GM12878 (cell line): ENCODE measurements around the gene SMIM13. TPM values are rescaled to one million over a fixed set of nuclear protein-coding genes. Genes with fewer than 3 reads are reported as not detected.

Source experiments
- ATAC-seq: fragments of 200-7000 bp; cut with Tn5 transposase; 3 replicates; pipeline ENCODE4 v1.9.1; 2020; ENCODE audit warnings: mild to moderate bottlenecking, moderate library complexity
- BruUV-seq: library from RNA; stranded (reverse); fragments of 400-500 nt; replicated peaks from 2 replicates; lab custom pipeline; 2021; lab: Mats Ljungman, UMichigan
- CTCF ChIA-PET: fragments of 300-600 bp; sonication (Branson Sonifier 250); formaldehyde crosslinking; extraction: SDS; loops from one replicate; lab custom pipeline; 2021; ENCODE audit warnings: inconsistent platforms; lab: Yijun Ruan, JAX
- POLR2A ChIA-PET: fragments of 350-600 bp; formaldehyde crosslinking; extraction: SDS; loops from one replicate; lab custom pipeline; 2021; ENCODE audit warnings: inconsistent platforms; lab: Charles Lee
- RAD21 ChIA-PET: fragments of 300-600 bp; sonication (Branson Sonifier 250); formaldehyde crosslinking; loops from one replicate; lab custom pipeline; 2023; ENCODE audit warnings: antibody characterized with exemption; ENCODE audit not compliant: unreplicated experiment; lab: Charles Lee
- SMC1A ChIA-PET: fragments of 300-600 bp; sonication (Branson Sonifier 250); formaldehyde crosslinking; loops from one replicate; lab custom pipeline; 2023; ENCODE audit not compliant: unreplicated experiment, uncharacterized antibody; lab: Charles Lee
- DNase-seq: peaks from one replicate; pipeline ENCODE4 v3.0.0-alpha.2; 2011; ENCODE audit warnings: low read depth, low spot score
- FAIRE-seq: peaks from 3 replicates; lab custom pipeline; 2011; peaks lifted over from hg19 to GRCh38; lab: Jason Lieb, UNC
- H2AFZ ChIP-seq: 2 replicates; pipeline ENCODE4 v1.6.0; 2011; ENCODE audit warnings: low read depth, low read length, control low read depth; ENCODE audit not compliant: control insufficient read depth
- H3K27ac ChIP-seq: 2 replicates; pipeline ENCODE4 v1.5.1; 2011; ENCODE audit warnings: control low read depth; ENCODE audit not compliant: control insufficient read depth, insufficient read depth
- H3K27me3 ChIP-seq, 2 experiments: replicated peaks in 1 of 2; 2 replicates each; pipeline versions ENCODE4 v1.6.0 to v1.6.1; 2011; ENCODE audit warnings: low read length in 1 of 2; ENCODE audit not compliant: control insufficient read depth in 2 of 2, insufficient read depth in 2 of 2
- H3K36me3 ChIP-seq, 2 experiments: 2 replicates each; pipeline ENCODE4 v1.5.1; 2011; ENCODE audit warnings: low read length in 1 of 2; ENCODE audit not compliant: control insufficient read depth in 2 of 2, insufficient read depth in 2 of 2
- H3K4me1 ChIP-seq: 2 replicates; pipeline ENCODE4 v1.6.1; 2011; ENCODE audit warnings: mild to moderate bottlenecking, low read length, moderate library complexity, mixed read lengths; ENCODE audit not compliant: control insufficient read depth, insufficient read depth
- H3K4me2 ChIP-seq: 2 replicates; pipeline ENCODE4 v1.6.0; 2011; ENCODE audit warnings: control low read depth; ENCODE audit not compliant: control insufficient read depth, insufficient read depth
- H3K4me3 ChIP-seq: fragments of 200-600 bp; sonication (generic); 2 replicates; pipeline ENCODE4 v1.5.1; 2016
- H3K79me2 ChIP-seq: 2 replicates; pipeline ENCODE4 v1.6.0; 2011; ENCODE audit warnings: low read length; ENCODE audit not compliant: control insufficient read depth, insufficient read depth
- H3K9ac ChIP-seq: 2 replicates; pipeline ENCODE4 v1.8.0; 2011; ENCODE audit warnings: low read length, control low read depth, mixed read lengths; ENCODE audit not compliant: control insufficient read depth, insufficient read depth
- H3K9me3 ChIP-seq: replicated peaks from 3 replicates; pipeline ENCODE4 v1.5.1; 2011; ENCODE audit warnings: mild to moderate bottlenecking, low read length; ENCODE audit not compliant: control insufficient read depth, insufficient read depth
- H4K20me1 ChIP-seq: 2 replicates; pipeline ENCODE4 v1.6.0; 2011; ENCODE audit not compliant: control insufficient read depth, insufficient read depth
- BCL11A ChIP-seq: IDR thresholded peaks from 2 replicates; pipeline ENCODE4 v1.6.1; 2011; ENCODE audit warnings: low read depth, low read length
- BMI1 ChIP-seq: fragments of 450-650 bp; IDR thresholded peaks from 2 replicates; pipeline ENCODE4 v1.6.1; 2016; ENCODE audit warnings: mild to moderate bottlenecking, moderate library complexity, borderline replicate concordance
- CHD2 ChIP-seq: IDR thresholded peaks from 2 replicates; pipeline ENCODE4 v1.6.1; 2011; ENCODE audit warnings: low read depth, low read length, improper control_type of control experiment, borderline replicate concordance
- EZH2 ChIP-seq: IDR thresholded peaks from 2 replicates; pipeline ENCODE4 v1.6.1; 2012; ENCODE audit warnings: low read depth, mild to moderate bottlenecking, control low read depth, inconsistent platforms, low read length, borderline replicate concordance; ENCODE audit not compliant: control insufficient read depth
- HDAC2 ChIP-seq: fragments of 200-600 bp; sonication (generic); IDR thresholded peaks from 2 replicates; pipeline ENCODE4 v1.6.1; 2017
- JUND ChIP-seq: IDR thresholded peaks from 2 replicates; pipeline ENCODE4 v1.6.1; 2012; ENCODE audit warnings: low read depth, mild to moderate bottlenecking, low read length, improper control_type of control experiment, moderate library complexity
- MTA3 ChIP-seq: IDR thresholded peaks from 2 replicates; pipeline ENCODE4 v1.6.1; 2012; ENCODE audit warnings: low read length, inconsistent platforms, borderline replicate concordance
- MYB ChIP-seq: fragments of 150-350 bp; IDR thresholded peaks from 2 replicates; pipeline ENCODE4 v1.6.1; 2014; ENCODE audit warnings: mild to moderate bottlenecking, low read depth, low read length, borderline replicate concordance
- NBN ChIP-seq: fragments of 450-650 bp; IDR thresholded peaks from 2 replicates; pipeline ENCODE4 v1.6.1; 2016
- PAX8 ChIP-seq: fragments of 450-650 bp; IDR thresholded peaks from 2 replicates; pipeline ENCODE4 v1.6.1; 2017; ENCODE audit warnings: mild to moderate bottlenecking, moderate library complexity
- PBX3 ChIP-seq: IDR thresholded peaks from 2 replicates; pipeline ENCODE4 v1.6.1; 2011; ENCODE audit warnings: mild to moderate bottlenecking, low read depth, low read length, moderate library complexity; ENCODE audit not compliant: insufficient replicate concordance
- SMC3 ChIP-seq: IDR thresholded peaks from 2 replicates; pipeline ENCODE4 v1.6.1; 2011; ENCODE audit warnings: low read length, improper control_type of control experiment, borderline replicate concordance
- STAT3 ChIP-seq: IDR thresholded peaks from 2 replicates; pipeline ENCODE4 v1.6.1; 2011; ENCODE audit warnings: low read depth, low read length, improper control_type of control experiment
- SUZ12 ChIP-seq: fragments of 200-600 bp; sonication (generic); IDR thresholded peaks from one replicate; pipeline ENCODE4 v1.6.1; 2018; ENCODE audit warnings: antibody characterized with exemption, mild to moderate bottlenecking; ENCODE audit not compliant: unreplicated experiment
- TCF7 ChIP-seq: IDR thresholded peaks from 2 replicates; pipeline ENCODE4 v1.6.1; 2014; ENCODE audit warnings: antibody characterized with exemption, borderline replicate concordance
- WGBS: methylation state at CpG from one replicate; pipeline ENCODE4 v1.1.6; 2016; ENCODE audit warnings: low lambda C conversion rate; ENCODE audit not compliant: insufficient replicate concordance, insufficient coverage; ENCODE audit errors: missing lambda C conversion rate; 5-methylcytosine and 5-hydroxymethylcytosine counted together
- in situ Hi-C: fragments of 300-500 bp; cut with MboI; formaldehyde crosslinking; loops from 9 replicates; pipeline ENCODE4 v1.14.3; 2018; ENCODE audit warnings: mixed read lengths
- intact Hi-C: fragments of 100-400 bp; cut with micrococcal nuclease; formaldehyde crosslinking; loops from one replicate; pipeline ENCODE4 v1.14.2; 2022; ENCODE audit not compliant: unreplicated experiment
- polyA plus RNA-seq, 11 experiments: library from polyadenylated mRNA; depleted of rRNA in 4 of 11; unstranded in 6 of 11; stranded (reverse) in 5 of 11; fragments of >200 nt; fragmentation: Nextera tagmentation in 4 of 11; fragmentation: Illumina TruSeq in 1 of 11; extraction: Ambion mirVana in 4 of 11; extraction: Trizol in 1 of 11; gene quantifications; 1 replicate in 1 of 11; 2 replicates in 10 of 11; pipeline versions ENCODE4 v1.2.1 to v1.2.3, GENCODE V29; 2011 to 2016; ENCODE audit warnings: inconsistent platforms in 2 of 11, missing spikeins in 2 of 11, low read depth in 1 of 11
- total RNA-seq, 4 experiments: library from RNA; depleted of rRNA in 3 of 4; stranded (reverse); fragments of >200 nt in 3 of 4; fragmentation: Illumina TruSeq in 1 of 4; extraction: Trizol in 1 of 4; gene quantifications; 2 replicates each; pipeline versions ENCODE4 v1.2.1 to v1.2.3, GENCODE V29; 2013 to 2021
- TF ChIP-seq, protein P1 (sequence below): fragments of 450-650 bp; IDR thresholded peaks from 2 replicates; pipeline ENCODE4 v1.6.1; 2017; ENCODE audit warnings: mild to moderate bottlenecking, low read depth, inconsistent platforms; ENCODE audit not compliant: poor library complexity, severe bottlenecking
- TF ChIP-seq, protein P2 (sequence below): fragments of 450-650 bp; IDR thresholded peaks from 2 replicates; pipeline ENCODE4 v1.6.1; 2018; ENCODE audit warnings: borderline replicate concordance, mild to moderate bottlenecking; ENCODE audit not compliant: partially characterized antibody

SMIM13 gene
- total and polyA plus RNA-seq, 10 of the 15 experiments (the other 5 are each of a cell fraction or from before 2014, with no cell fraction given), result 2.0 to 8.5 (median 4.7) TPM

GRCh38 chr6:11123978-11124377 is 30.3 kb downstream of the SMIM13 start (continued):
- TF ChIP-seq, protein P1, sequence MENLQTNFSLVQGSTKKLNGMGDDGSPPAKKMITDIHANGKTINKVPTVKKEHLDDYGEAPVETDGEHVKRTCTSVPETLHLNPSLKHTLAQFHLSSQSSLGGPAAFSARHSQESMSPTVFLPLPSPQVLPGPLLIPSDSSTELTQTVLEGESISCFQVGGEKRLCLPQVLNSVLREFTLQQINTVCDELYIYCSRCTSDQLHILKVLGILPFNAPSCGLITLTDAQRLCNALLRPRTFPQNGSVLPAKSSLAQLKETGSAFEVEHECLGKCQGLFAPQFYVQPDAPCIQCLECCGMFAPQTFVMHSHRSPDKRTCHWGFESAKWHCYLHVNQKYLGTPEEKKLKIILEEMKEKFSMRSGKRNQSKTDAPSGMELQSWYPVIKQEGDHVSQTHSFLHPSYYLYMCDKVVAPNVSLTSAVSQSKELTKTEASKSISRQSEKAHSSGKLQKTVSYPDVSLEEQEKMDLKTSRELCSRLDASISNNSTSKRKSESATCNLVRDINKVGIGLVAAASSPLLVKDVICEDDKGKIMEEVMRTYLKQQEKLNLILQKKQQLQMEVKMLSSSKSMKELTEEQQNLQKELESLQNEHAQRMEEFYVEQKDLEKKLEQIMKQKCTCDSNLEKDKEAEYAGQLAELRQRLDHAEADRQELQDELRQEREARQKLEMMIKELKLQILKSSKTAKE, result no peak
- no peak for TF ChIP-seq PAX8
- TF ChIP-seq, protein P2, sequence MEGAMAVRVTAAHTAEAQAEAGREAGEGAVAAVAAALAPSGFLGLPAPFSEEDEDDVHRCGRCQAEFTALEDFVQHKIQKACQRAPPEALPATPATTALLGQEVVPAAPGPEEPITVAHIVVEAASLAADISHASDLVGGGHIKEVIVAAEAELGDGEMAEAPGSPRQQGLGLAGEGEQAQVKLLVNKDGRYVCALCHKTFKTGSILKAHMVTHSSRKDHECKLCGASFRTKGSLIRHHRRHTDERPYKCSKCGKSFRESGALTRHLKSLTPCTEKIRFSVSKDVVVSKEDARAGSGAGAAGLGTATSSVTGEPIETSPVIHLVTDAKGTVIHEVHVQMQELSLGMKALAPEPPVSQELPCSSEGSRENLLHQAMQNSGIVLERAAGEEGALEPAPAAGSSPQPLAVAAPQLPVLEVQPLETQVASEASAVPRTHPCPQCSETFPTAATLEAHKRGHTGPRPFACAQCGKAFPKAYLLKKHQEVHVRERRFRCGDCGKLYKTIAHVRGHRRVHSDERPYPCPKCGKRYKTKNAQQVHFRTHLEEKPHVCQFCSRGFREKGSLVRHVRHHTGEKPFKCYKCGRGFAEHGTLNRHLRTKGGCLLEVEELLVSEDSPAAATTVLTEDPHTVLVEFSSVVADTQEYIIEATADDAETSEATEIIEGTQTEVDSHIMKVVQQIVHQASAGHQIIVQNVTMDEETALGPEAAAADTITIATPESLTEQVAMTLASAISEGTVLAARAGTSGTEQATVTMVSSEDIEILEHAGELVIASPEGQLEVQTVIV, result no peak
- no peak for TF ChIP-seq TCF7
- TF ChIP-seq MTA3, result no peak
- TF ChIP-seq HDAC2, result no peak
- TF ChIP-seq CHD2, result no peak
- TF ChIP-seq, all 136 proteins: peak for 0

- Histone ChIP-seq H3K27ac (no peak overlapping the region), H3K4me2 (no peak overlapping the region), H4K20me1 (no peaks in the 10 kb centered on the region), H3K4me3 (no peak overlapping the region), H3K9ac (no peak overlapping the region), H3K9me3 (no peaks in the 10 kb centered on the region), H3K27me3 (no peaks in the 10 kb centered on the region), H3K4me1 (peaks cover 6% of the 10 kb centered on the region; the same call in 1 of the 2 replicates), H2AFZ (no peak overlapping the region), H3K79me2 (peaks cover 12% of the 10 kb centered on the region), H3K36me3 (0 out of 4 replicates have a peak, but pooled peaks cover 0 to 2% of the 10 kb centered on the region in 2 experiments)
- ChIA-PET POLR2A (no interaction called here), RAD21 (no interaction called here), SMC1A (interaction anchor here (0.6 to 0.7 kb wide), 2 partner anchors 15 to 369 kb away, joined by 3 read pairs; no protein-coding TSS in a partner anchor), CTCF (interaction anchor here (0.6 kb wide), 2 partner anchors 47 to 451 kb away, joined by 3 read pairs; no protein-coding TSS in a partner anchor)
- DNase-seq (no peak), ATAC-seq (no peak), FAIRE-seq (no peak)
- intact Hi-C loops, result no loop called here
- 93% methylated on average over 2 of the region's 2 CpGs for WGBS
- BruUV-seq, result no TSS peak
- in situ Hi-C loops, result no loop called here
- no peak for TF ChIP-seq BCL11A
- no peak for TF ChIP-seq SUZ12
- TF ChIP-seq SMC3, result no peak
- TF ChIP-seq EZH2, result no peak
- TF ChIP-seq STAT3, result no peak
- TF ChIP-seq NBN, result no peak
- TF ChIP-seq PBX3, result no peak
- TF ChIP-seq MYB, result no peak
- no peak for TF ChIP-seq JUND
- no peak for TF ChIP-seq BMI1
Measured at GRCh38 chr6:11126876-11127275, 33.2 kb downstream of the SMIM13 start.
